ENCODE data around the gene ZNF48.

The ZNF48 gene

GRCh38 chr16:30358990-30359870 lies 36.0 kb upstream of the ZNF48 start:
- no peak for DNase-seq (ENCODE audit: low spot score)

GRCh38 chr16:30359871-30360170 lies 35.4 kb upstream of the ZNF48 start:
- DNase-seq (ENCODE audit: low spot score), result no peak

GRCh38 chr16:30361180-30361579 lies 34.0 kb upstream of the ZNF48 start:
- no peak for DNase-seq (ENCODE audit: low spot score)

DNA sequence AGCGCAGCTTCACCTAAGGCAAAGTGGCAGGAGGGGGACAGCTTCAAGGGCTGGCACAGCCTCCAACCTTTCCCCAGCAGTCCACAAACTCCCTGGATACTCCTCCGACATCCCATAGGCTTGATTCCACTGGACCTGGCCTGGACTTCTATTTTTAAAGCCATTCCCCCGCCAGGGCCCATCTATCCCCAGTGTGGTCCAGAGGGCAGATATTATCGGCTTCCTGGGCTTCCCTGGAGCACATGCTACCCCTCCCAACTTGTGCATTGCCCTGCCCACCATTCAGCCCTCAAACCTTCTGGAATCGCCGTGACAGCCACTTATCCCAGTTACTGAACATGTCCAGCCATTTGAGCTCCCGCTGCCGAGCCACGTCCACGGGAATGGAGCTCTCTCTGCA lies 30.0 kb upstream of the ZNF48 start:
- no peak for DNase-seq (ENCODE audit: low spot score)

DNA sequence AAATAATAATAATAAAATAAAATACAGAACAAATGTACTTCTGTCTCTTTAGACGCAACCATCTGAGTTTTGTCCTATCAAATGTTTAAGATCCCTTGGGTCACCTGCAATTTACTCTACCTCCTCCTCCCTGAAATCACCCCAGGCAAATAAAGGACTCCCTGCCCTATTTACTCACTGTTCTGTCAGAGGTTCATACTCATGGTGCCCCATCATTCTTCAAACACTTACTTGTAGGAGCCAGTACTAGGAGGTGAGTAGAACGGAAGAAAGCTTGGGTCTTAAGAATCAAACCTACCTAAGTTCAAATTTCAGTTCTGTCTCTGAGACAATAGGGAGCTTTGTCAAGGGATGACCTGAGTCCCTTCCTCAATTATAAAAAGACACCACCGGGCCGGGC lies 28.7 kb upstream of the ZNF48 start:
- no peak for DNase-seq (ENCODE audit: low spot score)

DNA sequence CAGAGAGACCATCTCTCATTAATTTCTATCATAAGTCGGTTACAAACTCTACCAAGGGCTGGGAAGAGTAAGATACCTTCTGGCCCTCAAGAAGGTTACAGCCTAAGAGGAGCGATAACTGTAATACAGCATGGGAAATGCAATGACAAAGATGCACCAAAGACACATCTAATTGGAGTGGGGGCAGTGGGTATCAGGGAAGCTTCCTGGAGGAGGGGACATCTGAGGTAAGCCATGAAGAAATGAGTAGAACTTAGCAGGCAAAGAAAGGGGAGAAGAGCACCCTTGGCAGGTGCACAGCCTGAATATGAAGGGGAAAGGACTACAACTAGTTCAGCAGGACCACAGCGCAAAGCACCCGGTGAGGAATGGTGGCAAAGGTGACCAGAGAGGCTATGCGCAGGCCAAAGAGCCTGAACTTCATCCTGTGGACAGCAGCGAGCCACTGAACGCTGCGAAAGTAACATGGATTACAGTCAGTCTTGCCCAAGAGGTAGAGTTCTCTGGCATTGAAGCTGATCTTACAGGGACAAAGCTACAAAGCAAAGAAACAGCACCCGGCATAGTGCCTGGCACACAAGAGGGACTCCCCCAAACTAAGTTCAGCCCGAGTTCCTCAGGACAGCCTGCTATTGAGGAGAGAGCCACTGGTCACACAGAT lies 27.7 kb upstream of the ZNF48 start:
- DNase-seq (ENCODE audit: low spot score), result no peak

- no peak for DNase-seq (ENCODE audit: low spot score)
Measured at GRCh38 chr16:30368122-30368791, 27.0 kb upstream of the ZNF48 start.

DNA sequence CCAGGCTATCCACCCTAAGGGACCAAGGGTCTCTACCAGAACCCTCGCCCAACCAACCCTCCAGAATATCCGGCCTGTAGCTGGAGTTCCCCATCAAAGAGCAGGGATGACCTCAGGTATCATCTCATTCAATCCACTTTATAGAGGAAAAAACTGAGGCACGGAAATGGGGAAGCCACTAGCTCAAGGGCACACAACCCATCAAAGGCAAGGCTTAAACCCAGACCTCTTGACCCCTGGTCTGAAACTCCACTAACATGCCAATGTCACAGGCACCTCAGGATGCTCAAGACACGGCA lies 26.5 kb upstream of the ZNF48 start:
- DNase-seq (ENCODE audit: low spot score), result no peak

DNA sequence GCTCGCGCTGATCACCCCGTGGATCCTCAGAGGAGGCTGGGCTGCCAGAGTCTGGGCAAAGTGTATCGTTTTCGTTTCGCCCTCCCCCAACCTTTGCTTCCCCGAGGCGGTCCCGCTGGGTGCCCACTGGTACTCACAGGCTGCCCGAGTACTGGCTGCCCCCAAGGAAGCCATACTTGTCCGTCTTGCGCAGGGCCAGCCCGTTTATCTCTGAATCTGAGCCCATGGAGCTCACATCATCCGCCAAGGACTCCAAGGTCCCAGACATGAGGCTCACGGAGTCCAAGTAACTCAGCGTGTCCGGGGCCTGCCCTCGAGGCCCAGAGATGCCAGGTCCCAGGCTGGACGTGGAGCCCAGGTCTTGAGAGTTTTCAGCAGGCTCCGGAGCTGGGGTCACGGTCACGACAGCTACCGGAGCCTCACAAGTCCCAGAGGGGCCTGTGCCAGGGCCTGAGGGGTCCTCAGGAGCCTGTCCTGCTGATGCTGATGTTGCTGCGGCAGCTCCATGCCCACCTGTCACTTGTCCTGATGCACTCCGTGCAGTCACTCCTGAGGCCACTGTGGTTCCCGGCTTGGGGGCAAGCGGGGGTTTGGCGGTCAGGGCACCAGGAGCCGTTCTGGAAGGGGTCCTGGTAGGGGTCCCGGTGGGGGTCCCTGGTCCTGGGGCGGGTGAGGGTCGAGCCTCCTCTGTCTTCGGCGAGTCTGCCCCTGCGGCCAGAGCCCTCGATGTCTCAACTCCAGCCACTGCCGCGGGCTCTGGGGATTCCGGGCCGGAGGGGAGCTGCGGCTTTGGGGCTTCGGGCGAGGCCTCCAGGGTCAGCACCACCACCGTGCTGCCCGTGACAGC lies 25.9 kb upstream of the ZNF48 start:
- no peak for DNase-seq (ENCODE audit: low spot score)

- DNase-seq (ENCODE audit: low spot score), result no peak
Measured at GRCh38 chr16:30369938-30370455, 25.2 kb upstream of the ZNF48 start.

GRCh38 chr16:30370456-30371247 lies 24.6 kb upstream of the ZNF48 start, which contains the start of gene TBC1D10B:
Gene TBC1D10B, minus strand, starts transcription at chr16:30370494. Its CDS starts 311 bp downstream, at chr16:30370183.
- peak; percentile 100 for DNase-seq (ENCODE audit: low spot score)

GRCh38 chr16:30371248-30371816 lies 23.9 kb upstream of the ZNF48 start:
- DNase-seq (ENCODE audit: low spot score), result no peak

DNA sequence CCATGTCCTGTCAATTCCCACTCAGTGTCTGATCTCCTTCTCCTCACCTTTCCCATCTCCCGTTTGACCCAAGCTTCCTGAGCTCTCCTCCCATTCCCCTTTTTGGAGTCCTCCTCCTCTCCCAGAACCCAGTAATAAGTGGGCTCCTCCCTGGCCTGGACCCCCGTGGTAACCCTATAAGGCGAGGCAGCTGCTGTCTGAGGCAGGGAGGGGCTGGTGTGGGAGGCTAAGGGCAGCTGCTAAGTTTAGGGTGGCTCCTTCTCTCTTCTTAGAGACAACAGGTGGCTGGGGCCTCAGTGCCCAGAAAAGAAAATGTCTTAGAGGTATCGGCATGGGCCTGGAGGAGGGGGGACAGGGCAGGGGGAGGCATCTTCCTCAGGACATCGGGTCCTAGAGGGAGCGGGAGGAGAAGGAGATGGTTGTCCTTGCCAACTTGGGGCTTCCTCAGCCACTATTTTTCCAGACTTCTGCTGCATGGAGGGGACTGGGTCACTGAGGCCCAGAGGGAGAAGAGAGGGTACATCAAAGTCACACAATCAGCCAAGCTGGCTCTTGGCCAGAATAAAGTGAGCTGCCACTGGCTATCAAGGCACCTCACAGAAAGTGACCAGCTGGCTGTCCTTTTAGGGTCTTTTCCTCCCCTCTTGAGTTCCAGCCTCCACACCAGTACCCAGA lies 23.0 kb upstream of the ZNF48 start:
- no peak for DNase-seq (ENCODE audit: low spot score)

GRCh38 chr16:30372725-30373124 lies 22.5 kb upstream of the ZNF48 start:
- DNase-seq (ENCODE audit: low spot score), result no peak

- no peak for DNase-seq (ENCODE audit: low spot score)
Measured at GRCh38 chr16:30374538-30374937, 20.7 kb upstream of the ZNF48 start, which contains the start of gene MYL11. Gene MYL11, plus strand, starts transcription at chr16:30374802. Its CDS starts 56 bp downstream, at chr16:30374858.

GRCh38 chr16:30375864-30376263 lies 19.4 kb upstream of the ZNF48 start:
- no peak for DNase-seq (ENCODE audit: low spot score)

- DNase-seq (ENCODE audit: low spot score), result no peak
Measured at GRCh38 chr16:30376461-30376902, 18.7 kb upstream of the ZNF48 start.

GRCh38 chr16:30377050-30377811 lies 18.0 kb upstream of the ZNF48 start:
- no peak for DNase-seq (ENCODE audit: low spot score)

DNA sequence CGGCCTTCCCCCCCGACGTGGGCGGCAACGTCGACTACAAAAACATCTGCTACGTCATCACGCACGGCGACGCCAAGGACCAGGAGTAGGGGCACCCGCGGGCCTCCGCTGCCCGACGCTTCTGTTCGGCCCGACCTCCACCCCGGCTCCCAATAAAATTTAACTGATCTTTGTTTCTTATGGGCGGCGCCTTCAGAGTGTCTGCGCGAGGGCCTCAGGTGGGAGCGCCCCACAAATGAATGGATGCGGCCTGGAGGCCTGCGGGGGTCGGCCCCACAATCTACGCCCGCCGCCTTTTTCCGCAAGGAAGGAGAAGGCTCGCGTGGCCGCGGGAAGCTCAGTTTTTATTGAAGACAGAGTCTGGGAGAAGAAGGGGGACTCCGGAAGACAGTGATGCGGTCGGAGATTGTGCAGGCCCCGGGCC lies 17.4 kb upstream of the ZNF48 start:
- DNase-seq (ENCODE audit: low spot score), result peak; percentile 92
